CD4-positive, alpha-beta T cell (primary cell): ENCODE data around the gene BIRC6. TPM values are rescaled to one million over a fixed set of nuclear protein-coding genes. Genes with fewer than 3 reads are reported as not detected.
A peak's percentile ranks its signal among the peaks of the same experiment; 100 is the strongest.

Experiments
- ATAC-seq: fragments of 200-7000 bp; cut with Tn5 transposase; one replicate; pipeline ENCODE4 v1.10.0; 2022; ENCODE audit warnings: mild to moderate bottlenecking; ENCODE audit not compliant: poor library complexity
- CTCF ChIA-PET: fragments of 350-600 bp; sonication (Branson Sonifier 250); formaldehyde crosslinking; loops from one replicate; lab custom pipeline; 2021; ENCODE audit warnings: antibody characterized with exemption, inconsistent platforms; lab: Charles Lee
- POLR2A ChIA-PET: fragments of 350-600 bp; sonication (Branson Sonifier 250); formaldehyde crosslinking; loops from one replicate; lab custom pipeline; 2021; ENCODE audit warnings: antibody characterized with exemption, inconsistent platforms; lab: Charles Lee
- DNase-seq, 14 experiments: peaks; one replicate each; pipeline ENCODE4 v3.0.0-alpha.2; 2013 to 2020; ENCODE audit warnings: mixed read lengths in 2 of 14
- H3K27ac ChIP-seq, 2 donors: one replicate each; pipeline versions ENCODE4 v1.5.1 to v1.7.0; 2013; ENCODE audit warnings: low read length in 2 of 2, low read depth in 1 of 2, mild to moderate bottlenecking in 1 of 2
- H3K27me3 ChIP-seq, 2 experiments: 1 replicate in 1 of 2; 2 replicates in 1 of 2; pipeline versions ENCODE4 v1.6.1 to v1.7.0; 2013; ENCODE audit warnings: low read length in 2 of 2, control low read depth in 1 of 2, mild to moderate bottlenecking in 1 of 2, moderate library complexity in 1 of 2; ENCODE audit not compliant: insufficient read depth in 2 of 2, control insufficient read depth in 1 of 2
- H3K36me3 ChIP-seq: one replicate; pipeline ENCODE4 v1.6.1; 2013; ENCODE audit warnings: low read length, control low read depth; ENCODE audit not compliant: insufficient read depth
- H3K4me1 ChIP-seq: one replicate; pipeline ENCODE4 v1.6.1; 2013; ENCODE audit warnings: low read length, control low read depth; ENCODE audit not compliant: insufficient read depth
- H3K4me3 ChIP-seq: one replicate; pipeline ENCODE4 v1.5.1; 2013; ENCODE audit warnings: mild to moderate bottlenecking, low read length, moderate library complexity
- H3K9me3 ChIP-seq, 2 experiments: 1 replicate in 1 of 2; 2 replicates in 1 of 2; pipeline versions ENCODE4 v1.6.1 to v1.7.0; 2013; ENCODE audit warnings: low read length in 2 of 2, mild to moderate bottlenecking in 2 of 2, control low read depth in 1 of 2, moderate library complexity in 1 of 2; ENCODE audit not compliant: control insufficient read depth in 1 of 2, insufficient read depth in 1 of 2
- H3K27ac Mint-ChIP-seq: one replicate; pipeline ENCODE4 v1.8.0; 2020; ENCODE audit warnings: mixed read lengths
- H3K27me3 Mint-ChIP-seq: one replicate; pipeline ENCODE4 v1.8.0; 2021; ENCODE audit warnings: mixed read lengths
- H3K36me3 Mint-ChIP-seq: one replicate; pipeline ENCODE4 v1.8.0; 2021; ENCODE audit warnings: low read depth, mixed read lengths
- H3K4me1 Mint-ChIP-seq: one replicate; pipeline ENCODE4 v1.8.0; 2021; ENCODE audit warnings: low read depth, mixed read lengths
- H3K4me3 Mint-ChIP-seq: one replicate; pipeline ENCODE4 v1.8.0; 2020; ENCODE audit warnings: mild to moderate bottlenecking, mixed read lengths
- H3K9me3 Mint-ChIP-seq: one replicate; pipeline ENCODE4 v1.8.0; 2020; ENCODE audit warnings: mixed read lengths
- CTCF ChIP-seq: fragments of 200-600 bp; IDR thresholded peaks from one replicate; pipeline ENCODE4 v1.8.0; 2022; ENCODE audit warnings: antibody characterized with exemption, mild to moderate bottlenecking
- intact Hi-C, 2 experiments: fragments of 100-400 bp; cut with DNase I in 1 of 2; cut with micrococcal nuclease in 1 of 2; formaldehyde crosslinking; loops; one replicate each; pipeline versions ENCODE4 v1.15.1 to v1.9.0; 2023 to 2025; cut with DNase I, micrococcal nuclease
- total RNA-seq, 174 experiments: library from RNA in 2 of 174; stranded (reverse) in 2 of 174; gene quantifications; one replicate each; pipeline ENCODE4 v1.2.3 and lab custom pipeline; 2021 to 2026

Gene BIRC6
- total RNA-seq, 2 experiments from 2014 or later: 110 to 113 TPM

GRCh38 chr2:32484937-32485336 lies 128.1 kb downstream of the BIRC6 start:
- H3K4me3 Mint-ChIP-seq: no peak overlapping the region
- no peak for ATAC-seq
- H3K4me3 ChIP-seq: no peak overlapping the region

GRCh38 chr2:32485399-32485798 lies 128.6 kb downstream of the BIRC6 start:
- no peak for DNase-seq
- Histone ChIP-seq H3K9me3 (no peaks in the 10 kb centered on the region), H3K36me3 (peaks cover 87% of the 10 kb centered on the region), H3K4me3 (no peak overlapping the region), H3K27ac (no peak overlapping the region), H3K27me3 (no peaks in the 10 kb centered on the region), H3K4me1 (no peaks in the 10 kb centered on the region)
- H3K4me1 Mint-ChIP-seq: no peaks in the 10 kb centered on the region
- no peak overlapping the region for H3K4me3 Mint-ChIP-seq
- intact Hi-C loops: no loop called here
- H3K9me3 Mint-ChIP-seq: no peaks in the 10 kb centered on the region
- H3K36me3 Mint-ChIP-seq: peaks cover 79% of the 10 kb centered on the region
- H3K27ac Mint-ChIP-seq: no peak overlapping the region
- no peaks in the 10 kb centered on the region for H3K27me3 Mint-ChIP-seq
- CTCF ChIA-PET: interaction anchor here (1.4 kb wide), 1 partner anchor 15 kb away, joined by 3 read pairs; no protein-coding TSS in a partner anchor
- TF ChIP-seq CTCF: no peak
- ATAC-seq: no peak
- POLR2A ChIA-PET: no interaction called here

More at GRCh38 chr2:32484937-32485336, 128.1 kb downstream of the BIRC6 start:
- Mint-ChIP-seq H3K36me3 (peaks cover 80% of the 10 kb centered on the region), H3K27ac (no peak overlapping the region), H3K4me1 (no peaks in the 10 kb centered on the region), H3K9me3 (no peaks in the 10 kb centered on the region), H3K27me3 (no peaks in the 10 kb centered on the region)
- no peak for TF ChIP-seq CTCF
- intact Hi-C loops: no loop called here
- POLR2A ChIA-PET: no interaction called here
- Histone ChIP-seq H3K27ac (no peak overlapping the region), H3K4me1 (no peaks in the 10 kb centered on the region), H3K27me3 (no peaks in the 10 kb centered on the region), H3K36me3 (peaks cover 85% of the 10 kb centered on the region), H3K9me3 (no peaks in the 10 kb centered on the region)
- DNase-seq: peak in 3 of 14 experiments; percentile 30 to 66 (median 53)
- CTCF ChIA-PET: interaction anchor here (1.4 kb wide), 1 partner anchor 15 kb away, joined by 3 read pairs; no protein-coding TSS in a partner anchor

GRCh38 chr2:32489061-32489460 lies 132.2 kb downstream of the BIRC6 start:
- H3K4me1 ChIP-seq: no peaks in the 10 kb centered on the region
- no peak overlapping the region for H3K27ac ChIP-seq
- no peak for ATAC-seq
- DNase-seq: no peak
- Mint-ChIP-seq H3K27me3 (no peaks in the 10 kb centered on the region), H3K36me3 (peaks cover 69% of the 10 kb centered on the region), H3K4me3 (no peak overlapping the region), H3K9me3 (no peaks in the 10 kb centered on the region), H3K4me1 (no peaks in the 10 kb centered on the region), H3K27ac (no peak overlapping the region)
- intact Hi-C loops: no loop called here
- no peaks in the 10 kb centered on the region for H3K27me3 ChIP-seq
- no peak overlapping the region for H3K4me3 ChIP-seq
- peaks cover 66% of the 10 kb centered on the region for H3K36me3 ChIP-seq
- ChIA-PET CTCF (no interaction called here), POLR2A (no interaction called here)
- H3K9me3 ChIP-seq: no peaks in the 10 kb centered on the region
- TF ChIP-seq CTCF: no peak
